ENCODE measurements around the gene ZNF260.

Gene ZNF260

GRCh38 chr19:36527873-36528193 is 238 bp downstream of the ZNF260 start:
- Histone ChIP-seq H3K4me3 (peak overlapping the region; percentile 63 to 73), H3K27ac (peak overlapping the region; percentile 79 to 92), H3K9me3 (peaks cover 3 to 50% (median 21%) of the 10 kb centered on the region in 3 donors), H3K27me3 (no peaks in the 10 kb centered on the region), H3K4me1 (peaks cover 0 to 22% (median 16%) of the 10 kb centered on the region in 4 donors), H3K36me3 (peaks cover 26 to 44% (median 43%) of the 10 kb centered on the region in 3 donors)
- intact Hi-C loops (cut with DNase I; ENCODE audit: low total_unique reads): no loop called here
- no peak for DNase-seq
- TF ChIP-seq CTCF (IDR thresholded peaks at IDR 0.05): no peak

- Histone ChIP-seq H3K27ac (peak overlapping the region; percentile 79 to 92), H3K4me3 (peak overlapping the region; percentile 63 to 73), H3K27me3 (no peaks in the 10 kb centered on the region), H3K9me3 (peaks cover 3 to 49% (median 25%) of the 10 kb centered on the region in 3 donors), H3K36me3 (peaks cover 31 to 44% (median 43%) of the 10 kb centered on the region in 3 donors), H3K4me1 (peaks cover 0 to 22% (median 16%) of the 10 kb centered on the region in 4 donors)
- no peak for DNase-seq
- intact Hi-C loops (cut with DNase I; ENCODE audit: low total_unique reads): no loop called here
- TF ChIP-seq CTCF (IDR thresholded peaks at IDR 0.05): no peak
Measured at GRCh38 chr19:36527341-36527740, 730 bp downstream of the ZNF260 start.

GRCh38 chr19:36526581-36526980 is 1.5 kb downstream of the ZNF260 start:
- TF ChIP-seq CTCF (IDR thresholded peaks at IDR 0.05): no peak
- Histone ChIP-seq H3K4me1 (peaks cover 0 to 22% (median 16%) of the 10 kb centered on the region in 4 donors), H3K27me3 (no peaks in the 10 kb centered on the region), H3K36me3 (peaks cover 38 to 48% (median 47%) of the 10 kb centered on the region in 3 donors), H3K9me3 (peaks cover 3 to 50% (median 33%) of the 10 kb centered on the region in 3 donors), H3K4me3 (no peak overlapping the region), H3K27ac (no peak overlapping the region)
- intact Hi-C loops (cut with DNase I; ENCODE audit: low total_unique reads): no loop called here
- no peak for DNase-seq

GRCh38 chr19:36524617-36525016 is 3.5 kb downstream of the ZNF260 start:
- Histone ChIP-seq H3K9me3 (peaks cover 3 to 63% (median 46%) of the 10 kb centered on the region in 3 donors), H3K36me3 (peaks cover 57 to 67% (median 63%) of the 10 kb centered on the region in 3 donors), H3K27me3 (no peaks in the 10 kb centered on the region), H3K4me1 (peaks cover 0 to 22% (median 16%) of the 10 kb centered on the region in 4 donors), H3K4me3 (no peak overlapping the region), H3K27ac (no peak overlapping the region)
- no peak for DNase-seq
- intact Hi-C loops (cut with DNase I; ENCODE audit: low total_unique reads): no loop called here
- no peak for TF ChIP-seq CTCF (IDR thresholded peaks at IDR 0.05)

GRCh38 chr19:36514012-36514612 is 14.0 kb downstream of the ZNF260 start:
- Histone ChIP-seq H3K27me3 (no peaks in the 10 kb centered on the region), H3K36me3 (peaks cover 63 to 96% (median 94%) of the 10 kb centered on the region in 3 donors), H3K4me3 (no peak overlapping the region), H3K9me3 (peaks cover 35 to 99% (median 97%) of the 10 kb centered on the region in 3 donors), H3K27ac (no peak overlapping the region), H3K4me1 (no peaks in the 10 kb centered on the region)
- no peak for DNase-seq
- TF ChIP-seq CTCF (IDR thresholded peaks at IDR 0.05): no peak
- intact Hi-C loops (cut with DNase I; ENCODE audit: low total_unique reads): no loop called here

Measured in tibial artery (tissue), 4 donors.